HCT116 (cell line): ENCODE data around the gene PMAIP1.

ENCODE experiments used
- CEBPB ChIP-seq: IDR thresholded peaks from 2 replicates; pipeline ENCODE4 v1.6.1; 2012; ENCODE audit warnings: low read depth
- ELF1 ChIP-seq: IDR thresholded peaks from 2 replicates; pipeline ENCODE4 v1.6.1; 2012; ENCODE audit warnings: low read depth, borderline replicate concordance
- EZH2 ChIP-seq: fragments of 200-600 bp; sonication (generic); IDR thresholded peaks from 2 replicates; pipeline ENCODE4 v1.6.1; 2017; ENCODE audit warnings: antibody characterized with exemption, mixed run types
- EZH2phosphoT487 ChIP-seq: fragments of 200-600 bp; IDR thresholded peaks from 2 replicates; pipeline ENCODE4 v1.6.1; 2018; ENCODE audit warnings: antibody characterized with exemption, borderline replicate concordance
- JUND ChIP-seq: IDR thresholded peaks from 2 replicates; pipeline ENCODE4 v1.6.1; 2012
- POLR2A ChIP-seq: IDR thresholded peaks from 2 replicates; pipeline ENCODE4 v1.7.0; 2011; ENCODE audit warnings: borderline replicate concordance; ENCODE audit not compliant: insufficient read depth, insufficient read length; ENCODE audit errors: extremely low read depth
- POLR2AphosphoS5 ChIP-seq: IDR thresholded peaks from 2 replicates; pipeline ENCODE4 v1.6.1; 2011; ENCODE audit warnings: mild to moderate bottlenecking, low read depth, low read length, moderate library complexity
- RAD21 ChIP-seq: IDR thresholded peaks from 2 replicates; pipeline ENCODE4 v1.6.1; 2012; ENCODE audit warnings: low read depth, mild to moderate bottlenecking
- SIN3A ChIP-seq: IDR thresholded peaks from 2 replicates; pipeline ENCODE4 v1.6.1; 2012; ENCODE audit warnings: low read depth
- TCF7L2 ChIP-seq: IDR thresholded peaks from 2 replicates; pipeline ENCODE4 v1.7.0; 2011; ENCODE audit warnings: borderline replicate concordance, inconsistent platforms; ENCODE audit not compliant: insufficient read depth, insufficient read length; ENCODE audit errors: extremely low read depth
- YY1 ChIP-seq: IDR thresholded peaks from 2 replicates; pipeline ENCODE4 v1.6.1; 2011; ENCODE audit warnings: low read length, low read depth, moderate library complexity, mild to moderate bottlenecking; ENCODE audit not compliant: insufficient replicate concordance; ENCODE audit errors: extremely low read depth
- ZNF274 ChIP-seq: fragments of 200-500 bp; sonication (Bioruptor generic); IDR thresholded peaks from 2 replicates; pipeline ENCODE4 v1.6.1; 2014; ENCODE audit warnings: mild to moderate bottlenecking, low read depth, low read length, inconsistent platforms
- TF ChIP-seq, protein P1 (sequence below), 3 experiments: fragments of 200-600 bp in 1 of 3; sonication (generic) in 1 of 3; IDR thresholded peaks in 2 of 3; conservative IDR thresholded peaks in 1 of 3; 2 replicates each; pipeline ENCODE4 v1.5.1; 2012 to 2017; ENCODE audit warnings: low read depth in 2 of 3, low read length in 2 of 3, antibody characterized with exemption in 1 of 3, borderline replicate concordance in 1 of 3, control low read depth in 1 of 3, mild to moderate bottlenecking in 1 of 3, mixed read lengths in 1 of 3, mixed run types in 1 of 3, moderate library complexity in 1 of 3; ENCODE audit not compliant: insufficient read depth in 1 of 3

DNA sequence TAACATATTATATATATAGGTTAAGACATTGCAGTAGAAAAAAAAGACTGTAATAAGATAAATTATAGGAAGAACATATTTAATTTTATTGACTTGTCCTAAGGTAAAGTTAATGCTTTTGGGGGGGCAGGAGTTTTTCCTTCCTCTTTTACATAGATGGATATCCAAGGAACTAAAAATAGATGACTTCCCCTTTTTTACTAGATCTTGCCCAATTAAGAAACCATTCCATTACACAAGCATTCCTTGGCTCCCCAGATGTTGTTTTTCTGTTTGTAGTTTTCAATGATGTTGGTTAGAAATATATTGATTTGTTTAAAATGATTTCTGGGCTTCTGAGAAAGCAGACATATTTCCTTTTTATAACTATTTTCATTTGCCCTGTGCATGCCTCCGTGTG, 22.4 kb upstream of the PMAIP1 start:
- TF ChIP-seq ELF1 (no peak), YY1 (no peak), POLR2A (no peak), POLR2AphosphoS5 (no peak), EZH2phosphoT487 (no peak), ZNF274 (no peak), SIN3A (no peak), CEBPB (no peak), RAD21 (no peak), EZH2 (no peak), TCF7L2 (no peak), JUND (no peak)
- TF ChIP-seq, protein P1, sequence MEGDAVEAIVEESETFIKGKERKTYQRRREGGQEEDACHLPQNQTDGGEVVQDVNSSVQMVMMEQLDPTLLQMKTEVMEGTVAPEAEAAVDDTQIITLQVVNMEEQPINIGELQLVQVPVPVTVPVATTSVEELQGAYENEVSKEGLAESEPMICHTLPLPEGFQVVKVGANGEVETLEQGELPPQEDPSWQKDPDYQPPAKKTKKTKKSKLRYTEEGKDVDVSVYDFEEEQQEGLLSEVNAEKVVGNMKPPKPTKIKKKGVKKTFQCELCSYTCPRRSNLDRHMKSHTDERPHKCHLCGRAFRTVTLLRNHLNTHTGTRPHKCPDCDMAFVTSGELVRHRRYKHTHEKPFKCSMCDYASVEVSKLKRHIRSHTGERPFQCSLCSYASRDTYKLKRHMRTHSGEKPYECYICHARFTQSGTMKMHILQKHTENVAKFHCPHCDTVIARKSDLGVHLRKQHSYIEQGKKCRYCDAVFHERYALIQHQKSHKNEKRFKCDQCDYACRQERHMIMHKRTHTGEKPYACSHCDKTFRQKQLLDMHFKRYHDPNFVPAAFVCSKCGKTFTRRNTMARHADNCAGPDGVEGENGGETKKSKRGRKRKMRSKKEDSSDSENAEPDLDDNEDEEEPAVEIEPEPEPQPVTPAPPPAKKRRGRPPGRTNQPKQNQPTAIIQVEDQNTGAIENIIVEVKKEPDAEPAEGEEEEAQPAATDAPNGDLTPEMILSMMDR (IDR thresholded peaks at IDR 0.05 in 2 of 3, conservative IDR thresholded peaks at IDR 0.05 in 1 of 3; ENCODE audit: borderline replicate concordance in 1 of 3, insufficient read depth in 1 of 3, low read depth in 2 of 3, low read length in 2 of 3), result no peak
